ENCODE results near the gene VRK1.

Gene VRK1

GRCh38 chr14:96826818-96827217 lies 29.6 kb downstream of the VRK1 start:
- no peak for TF ChIP-seq CTCF (IDR thresholded peaks at IDR 0.05; ENCODE audit: low read length)
- no peak for TF ChIP-seq EZH2 (optimal IDR thresholded peaks at IDR 0.05; ENCODE audit: low read depth, low read length)
- TF ChIP-seq EZH2phosphoT487 (IDR thresholded peaks at IDR 0.05; ENCODE audit: low read length), result no peak
- Histone ChIP-seq H3K27me3 (replicated peaks; ENCODE audit: insufficient read depth, low read length) (no peaks in the 10 kb centered on the region), H3K36me3 (replicated peaks; ENCODE audit: insufficient read depth, low read length) (no peaks in the 10 kb centered on the region), H3K9me3 (replicated peaks; ENCODE audit: insufficient read depth, low read length) (no peaks in the 10 kb centered on the region), H3K4me2 (ENCODE audit: low read depth, low read length) (no peak overlapping the region), H3K79me2 (ENCODE audit: low read length) (peaks cover 52% of the 10 kb centered on the region), H2AFZ (ENCODE audit: low read length) (no peak overlapping the region), H4K20me1 (ENCODE audit: insufficient read depth, low read length) (no peaks in the 10 kb centered on the region), H3K27ac (ENCODE audit: low read length) (no peak overlapping the region), H3K4me3 (ENCODE audit: low read length) (no peak overlapping the region), H3K9ac (ENCODE audit: low read length) (no peak overlapping the region), H3K9me2 (replicated peaks; ENCODE audit: insufficient read depth, low read length) (no peaks in the 10 kb centered on the region), H3F3A (ENCODE audit: insufficient read depth, low read length) (no peaks in the 10 kb centered on the region), H3K4me1 (ENCODE audit: low read length) (no peaks in the 10 kb centered on the region)
- no peak for DNase-seq

DNA sequence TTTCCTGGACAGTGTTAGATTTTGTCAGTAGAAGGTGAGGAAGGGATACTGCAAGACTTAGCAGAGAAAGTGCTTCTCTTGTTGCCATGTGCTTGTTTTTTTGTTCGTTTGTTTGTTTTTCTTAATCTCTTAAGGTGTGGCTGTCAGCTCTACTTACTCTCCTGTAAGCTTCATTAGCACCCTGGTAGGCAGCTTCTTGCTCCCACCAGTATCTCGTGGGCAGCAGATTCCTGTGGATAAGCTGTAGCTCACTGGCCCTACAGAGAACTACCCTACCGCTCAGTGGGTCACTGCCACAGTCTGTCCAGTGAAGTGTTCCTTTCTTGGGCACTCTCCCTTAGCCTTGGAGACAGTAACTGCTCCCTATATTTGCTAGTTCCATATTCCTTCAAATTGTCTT lies 30.1 kb downstream of the VRK1 start:
- Histone ChIP-seq H3K79me2 (ENCODE audit: low read length) (peaks cover 52% of the 10 kb centered on the region), H3K36me3 (replicated peaks; ENCODE audit: insufficient read depth, low read length) (no peaks in the 10 kb centered on the region), H3K27ac (ENCODE audit: low read length) (no peak overlapping the region), H3K4me2 (ENCODE audit: low read depth, low read length) (no peak overlapping the region), H3F3A (ENCODE audit: insufficient read depth, low read length) (no peaks in the 10 kb centered on the region), H3K9ac (ENCODE audit: low read length) (no peak overlapping the region), H3K27me3 (replicated peaks; ENCODE audit: insufficient read depth, low read length) (no peaks in the 10 kb centered on the region), H2AFZ (ENCODE audit: low read length) (no peak overlapping the region), H3K9me2 (replicated peaks; ENCODE audit: insufficient read depth, low read length) (no peaks in the 10 kb centered on the region), H3K4me3 (ENCODE audit: low read length) (no peak overlapping the region), H3K9me3 (replicated peaks; ENCODE audit: insufficient read depth, low read length) (no peaks in the 10 kb centered on the region), H4K20me1 (ENCODE audit: insufficient read depth, low read length) (no peaks in the 10 kb centered on the region), H3K4me1 (ENCODE audit: low read length) (no peaks in the 10 kb centered on the region)
- DNase-seq, result no peak
- TF ChIP-seq CTCF (IDR thresholded peaks at IDR 0.05; ENCODE audit: low read length), result no peak
- TF ChIP-seq EZH2phosphoT487 (IDR thresholded peaks at IDR 0.05; ENCODE audit: low read length), result no peak
- TF ChIP-seq EZH2 (optimal IDR thresholded peaks at IDR 0.05; ENCODE audit: low read depth, low read length), result no peak

DNA sequence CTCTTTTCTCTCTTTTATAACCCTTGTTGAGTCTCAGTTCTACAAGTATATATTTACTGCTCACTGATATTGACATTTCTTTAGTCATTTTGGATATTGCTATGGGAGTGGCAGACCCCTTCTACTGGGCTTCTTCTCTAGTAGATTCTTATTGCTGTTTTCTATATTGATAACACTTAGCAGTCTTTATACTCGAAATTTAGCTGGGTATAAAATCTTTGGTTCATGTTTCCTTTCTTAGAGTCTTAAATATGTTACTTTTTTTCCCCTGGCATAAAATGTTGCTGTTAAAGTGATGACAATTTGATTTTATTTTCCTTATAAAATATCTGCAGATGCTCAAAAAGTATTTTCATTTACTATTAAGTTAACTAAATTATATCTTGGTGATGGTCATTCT lies 32.6 kb downstream of the VRK1 start:
- Histone ChIP-seq H3K9me2 (replicated peaks; ENCODE audit: insufficient read depth, low read length) (no peaks in the 10 kb centered on the region), H3K9ac (ENCODE audit: low read length) (no peak overlapping the region), H3K27me3 (replicated peaks; ENCODE audit: insufficient read depth, low read length) (no peaks in the 10 kb centered on the region), H3K4me2 (ENCODE audit: low read depth, low read length) (no peak overlapping the region), H3K27ac (ENCODE audit: low read length) (no peak overlapping the region), H3K4me1 (ENCODE audit: low read length) (no peaks in the 10 kb centered on the region), H3F3A (ENCODE audit: insufficient read depth, low read length) (no peaks in the 10 kb centered on the region), H3K79me2 (ENCODE audit: low read length) (peaks cover 45% of the 10 kb centered on the region), H3K4me3 (ENCODE audit: low read length) (no peak overlapping the region), H4K20me1 (ENCODE audit: insufficient read depth, low read length) (no peaks in the 10 kb centered on the region), H3K9me3 (replicated peaks; ENCODE audit: insufficient read depth, low read length) (no peaks in the 10 kb centered on the region), H2AFZ (ENCODE audit: low read length) (no peak overlapping the region), H3K36me3 (replicated peaks; ENCODE audit: insufficient read depth, low read length) (no peaks in the 10 kb centered on the region; the same call in 1 of the 2 replicates)
- DNase-seq, result no peak
- no peak for TF ChIP-seq CTCF (IDR thresholded peaks at IDR 0.05; ENCODE audit: low read length)
- TF ChIP-seq EZH2 (optimal IDR thresholded peaks at IDR 0.05; ENCODE audit: low read depth, low read length), result no peak
- TF ChIP-seq EZH2phosphoT487 (IDR thresholded peaks at IDR 0.05; ENCODE audit: low read length), result no peak
